NCI-H510A (cell line): ENCODE data around the gene SCAF1.
A peak's percentile ranks its signal among the peaks of the same experiment; 100 is the strongest.

Experiments
- DNase-seq: peaks from one replicate; lab custom pipeline; 2025; lab: John Stamatoyannopoulos, UW

The SCAF1 gene

GRCh38 chr19:49687150-49687549 lies 45.1 kb downstream of the SCAF1 start:
- no peak for DNase-seq

GRCh38 chr19:49687566-49688316 lies 45.7 kb downstream of the SCAF1 start:
- no peak for DNase-seq

GRCh38 chr19:49688531-49689132 lies 46.6 kb downstream of the SCAF1 start:
- no peak for DNase-seq

GRCh38 chr19:49689133-49690078 lies 47.4 kb downstream of the SCAF1 start, which contains the start of gene ADM5:
Gene ADM5 (plus strand): TSS chr19:49689594. CDS start chr19:49689838, 244 bp downstream.
- peak; percentile 76 for DNase-seq

GRCh38 chr19:49690079-49690655 lies 48.2 kb downstream of the SCAF1 start:
- no peak for DNase-seq

- peak; percentile 94 for DNase-seq
Observed at GRCh38 chr19:49690656-49691242, 48.7 kb downstream of the SCAF1 start, which contains the start of gene CPT1C. Gene CPT1C (plus strand): TSS chr19:49691116. CDS start chr19:49692253, 1,137 bp downstream.

- peak; percentile 91 for DNase-seq
Observed at GRCh38 chr19:49691243-49692146, 49.5 kb downstream of the SCAF1 start.

GRCh38 chr19:49692147-49692506 lies 50.1 kb downstream of the SCAF1 start:
- no peak for DNase-seq

GRCh38 chr19:49696115-49696514 lies 54.1 kb downstream of the SCAF1 start:
- DNase-seq: no peak

- no peak for DNase-seq
Observed at GRCh38 chr19:49696865-49697264, 54.9 kb downstream of the SCAF1 start.

GRCh38 chr19:49699364-49699763 lies 57.4 kb downstream of the SCAF1 start:
- no peak for DNase-seq

- DNase-seq: no peak
Observed at GRCh38 chr19:49700563-49700962, 58.6 kb downstream of the SCAF1 start.

GRCh38 chr19:49701271-49701786 lies 59.3 kb downstream of the SCAF1 start:
- no peak for DNase-seq

GRCh38 chr19:49704888-49705642 lies 63.1 kb downstream of the SCAF1 start:
- no peak for DNase-seq

GRCh38 chr19:49705919-49706318 lies 63.9 kb downstream of the SCAF1 start:
- DNase-seq: no peak
